Lung (tissue), 12 donors: ENCODE measurements around the gene REC114. TPM values are rescaled to one million over a fixed set of nuclear protein-coding genes. Genes with fewer than 3 reads are reported as not detected.
"Not testable (repeated sequence)": the region's sequence is repeated elsewhere in the genome, so short reads cannot be mapped to it uniquely, and the experiment has no call there.

ENCODE experiments used
- ATAC-seq: fragments of 200-7000 bp; cut with Tn5 transposase; one replicate; pipeline ENCODE4 v1.9.1; 2020; ENCODE audit warnings: moderate number of reproducible peaks; ENCODE audit not compliant: insufficient read depth, low FRiP score
- DNase-seq, 3 donors: peaks; one replicate each; pipeline ENCODE4 v3.0.0-alpha.2; 2013 to 2017
- H3K27ac ChIP-seq, 2 donors: one replicate each; pipeline ENCODE4 v1.5.1; 2013; ENCODE audit warnings: mild to moderate bottlenecking in 2 of 2, moderate library complexity in 2 of 2, control low read depth in 1 of 2, inconsistent platforms in 1 of 2, low read depth in 1 of 2, low read length in 1 of 2
- H3K27me3 ChIP-seq, 3 donors: one replicate each; pipeline ENCODE4 v1.5.1; 2013; ENCODE audit warnings: low read length in 2 of 3; ENCODE audit not compliant: control insufficient read depth in 3 of 3, insufficient read depth in 3 of 3
- H3K36me3 ChIP-seq, 4 donors: one replicate each; pipeline ENCODE4 v1.5.1; 2013; ENCODE audit warnings: low read length in 4 of 4, mild to moderate bottlenecking in 1 of 4, moderate library complexity in 1 of 4; ENCODE audit not compliant: control insufficient read depth in 4 of 4, insufficient read depth in 4 of 4
- H3K4me1 ChIP-seq, 5 donors: one replicate each; pipeline ENCODE4 v1.5.1; 2013; ENCODE audit warnings: low read length in 5 of 5, mild to moderate bottlenecking in 2 of 5, moderate library complexity in 1 of 5; ENCODE audit not compliant: control insufficient read depth in 5 of 5, insufficient read depth in 5 of 5
- H3K4me3 ChIP-seq: one replicate; pipeline ENCODE4 v1.5.1; 2013; ENCODE audit warnings: mild to moderate bottlenecking, control low read depth, moderate library complexity
- H3K9ac ChIP-seq, 2 donors: one replicate each; pipeline ENCODE4 v1.5.1; 2013; ENCODE audit warnings: low read length in 2 of 2, control low read depth in 1 of 2; ENCODE audit not compliant: insufficient read depth in 1 of 2
- H3K9me3 ChIP-seq, 4 donors: one replicate each; pipeline ENCODE4 v1.5.1; 2013; ENCODE audit warnings: low read length in 3 of 4, mild to moderate bottlenecking in 1 of 4, moderate library complexity in 1 of 4; ENCODE audit not compliant: control insufficient read depth in 4 of 4, insufficient read depth in 3 of 4
- CTCF ChIP-seq: IDR thresholded peaks from 2 replicates; pipeline ENCODE4 v1.5.1; 2012; ENCODE audit warnings: mild to moderate bottlenecking; ENCODE audit errors: control extremely low read depth, extremely low read depth
- WGBS, 2 donors: extraction: QIAGEN DNeasy Blood & Tissue Kit; methylation state at CpG; one replicate each; pipeline ENCODE4 v1.1.7; 2013; 5-methylcytosine and 5-hydroxymethylcytosine counted together
- polyA plus RNA-seq, 2 donors: library from polyadenylated mRNA; stranded (reverse); fragments of 200-250 nt; gene quantifications; one replicate each; pipeline ENCODE4 v1.2.1, GENCODE V29; 2013
- total RNA-seq, 2 donors: library from RNA; depleted of rRNA in 1 of 2; stranded (reverse); fragments of >200 nt in 1 of 2; gene quantifications; one replicate each; pipeline ENCODE4 v1.2.1, GENCODE V29; 2014 to 2021
- donor health status: control.
- donor health status: control.
- donor health status: Bipolar disorder and iron deficiency.
- donor health status: healthy.
- donor health status: DM: yes; HTN: yes; CAD: no.

Gene REC114
- total and polyA plus RNA-seq, 4 donors = 0.15 TPM; not detected in 3

GRCh38 chr15:73437543-73438109 is 5.3 kb upstream of the REC114 start:
- H3K27ac ChIP-seq = no peak overlapping the region
- no peak overlapping the region for H3K9ac ChIP-seq
- no peaks in the 10 kb centered on the region for H3K36me3 ChIP-seq
- ATAC-seq (no peak), DNase-seq (no peak)
- peaks cover 0 to 11% (median 4%) of the 10 kb centered on the region in 3 donors for H3K27me3 ChIP-seq
- H3K4me1 ChIP-seq = no peaks in the 10 kb centered on the region
- H3K9me3 ChIP-seq = peaks cover 0 to 2% (median 0%) of the 10 kb centered on the region in 4 donors
- TF ChIP-seq CTCF = no peak
- 51 to 53% methylated on average over 4 of the region's 4 CpGs for WGBS, 2 donors
- no peak overlapping the region for H3K4me3 ChIP-seq

GRCh38 chr15:73438651-73439050 is 4.3 kb upstream of the REC114 start:
- DNase-seq (no peak), ATAC-seq (no peak)
- peaks cover 0 to 2% (median 0%) of the 10 kb centered on the region in 4 donors for H3K9me3 ChIP-seq
- H3K4me3 ChIP-seq = no peak overlapping the region
- H3K36me3 ChIP-seq = no peaks in the 10 kb centered on the region
- H3K27me3 ChIP-seq = peaks cover 0 to 11% (median 4%) of the 10 kb centered on the region in 3 donors
- no peak overlapping the region for H3K9ac ChIP-seq
- TF ChIP-seq CTCF = no peak
- WGBS, 2 donors = 48 to 59% methylated on average over 1 of the region's 1 CpG
- no peak overlapping the region for H3K27ac ChIP-seq
- no peaks in the 10 kb centered on the region for H3K4me1 ChIP-seq

GRCh38 chr15:73440571-73440970 is 2.4 kb upstream of the REC114 start:
- no peak overlapping the region for H3K9ac ChIP-seq
- H3K4me3 ChIP-seq = no peak overlapping the region
- no peaks in the 10 kb centered on the region for H3K4me1 ChIP-seq
- no peak overlapping the region for H3K27ac ChIP-seq
- 84 to 90% methylated on average over 3 of the region's 3 CpGs for WGBS, 2 donors
- no peaks in the 10 kb centered on the region for H3K9me3 ChIP-seq
- peaks cover 0 to 11% (median 4%) of the 10 kb centered on the region in 3 donors for H3K27me3 ChIP-seq
- H3K36me3 ChIP-seq = no peaks in the 10 kb centered on the region
- no peak for DNase-seq
- ATAC-seq = no peak
- TF ChIP-seq CTCF = no peak

GRCh38 chr15:73442421-73442820 is 543 bp upstream of the REC114 start:
- no peak overlapping the region for H3K9ac ChIP-seq
- ATAC-seq (no peak), DNase-seq (no peak)
- 86 to 92% methylated on average over 11 of the region's 11 CpGs for WGBS, 2 donors
- no peak for TF ChIP-seq CTCF
- H3K36me3 ChIP-seq = no peaks in the 10 kb centered on the region
- H3K9me3 ChIP-seq = no peaks in the 10 kb centered on the region
- no peak overlapping the region for H3K4me3 ChIP-seq
- H3K4me1 ChIP-seq = no peaks in the 10 kb centered on the region
- H3K27me3 ChIP-seq = peaks cover 0 to 8% (median 4%) of the 10 kb centered on the region in 3 donors
- no peak overlapping the region for H3K27ac ChIP-seq

GRCh38 chr15:73447471-73447870 is 4.5 kb downstream of the REC114 start:
- not testable (repeated sequence) for H3K9me3 ChIP-seq, H3K9ac ChIP-seq, ATAC-seq, DNase-seq, H3K36me3 ChIP-seq, H3K27me3 ChIP-seq, H3K27ac ChIP-seq, H3K4me1 ChIP-seq, H3K4me3 ChIP-seq
- 96 to 98% methylated on average over 5 of the region's 5 CpGs for WGBS, 2 donors
